OCI-LY7 (cell line): ENCODE measurements around the gene C11orf97. TPM values are rescaled to one million over a fixed set of nuclear protein-coding genes. Genes with fewer than 3 reads are reported as not detected.

Source experiments
- BruUV-seq: library from RNA; stranded (reverse); fragments of 400-500 nt; replicated peaks from 2 replicates; lab custom pipeline; 2021; lab: Mats Ljungman, UMichigan
- CTCF ChIA-PET: fragments of 300-600 bp; sonication (Branson Sonifier 250); formaldehyde crosslinking; loops from one replicate; lab custom pipeline; 2022; ENCODE audit warnings: antibody characterized with exemption; ENCODE audit not compliant: unreplicated experiment; lab: Charles Lee
- POLR2A ChIA-PET: fragments of 300-600 bp; sonication (Branson Sonifier 250); formaldehyde crosslinking; loops from one replicate; lab custom pipeline; 2022; ENCODE audit warnings: antibody characterized with exemption; lab: Charles Lee
- DNase-seq: peaks from one replicate; pipeline ENCODE4 v3.0.0-alpha.2; 2015; ENCODE audit warnings: low spot score
- H2AFZ ChIP-seq: fragments of 200-600 bp; sonication (generic), shearing (Covaris generic); 2 replicates; pipeline ENCODE4 v1.6.1; 2014; ENCODE audit warnings: mild to moderate bottlenecking, antibody characterized with exemption, low read length, moderate library complexity
- H3K27ac ChIP-seq: fragments of 200-600 bp; sonication (generic); 2 replicates; pipeline ENCODE4 v1.5.1; 2014; ENCODE audit warnings: mixed run types, low read depth, mild to moderate bottlenecking, moderate library complexity, low read length, inconsistent platforms; ENCODE audit not compliant: poor library complexity, severe bottlenecking
- H3K36me3 ChIP-seq: fragments of 200-600 bp; sonication (generic); 2 replicates; pipeline ENCODE4 v1.6.1; 2014; ENCODE audit warnings: mild to moderate bottlenecking, antibody characterized with exemption, low read length, moderate library complexity, mixed read lengths; ENCODE audit not compliant: insufficient read depth
- H3K4me1 ChIP-seq: fragments of 200-600 bp; sonication (generic); 2 replicates; pipeline ENCODE4 v1.5.1; 2014; ENCODE audit warnings: mild to moderate bottlenecking, low read length; ENCODE audit not compliant: insufficient read depth, poor library complexity, severe bottlenecking
- H3K4me2 ChIP-seq: fragments of 200-600 bp; sonication (generic); 2 replicates; pipeline ENCODE4 v1.6.1; 2014; ENCODE audit warnings: mild to moderate bottlenecking, low read length
- H3K4me3 ChIP-seq: fragments of 200-600 bp; sonication (generic); 2 replicates; pipeline ENCODE4 v1.5.1; 2014; ENCODE audit warnings: mild to moderate bottlenecking, low read depth, low read length; ENCODE audit not compliant: poor library complexity, severe bottlenecking
- H3K79me2 ChIP-seq: fragments of 200-600 bp; sonication (generic); 2 replicates; pipeline ENCODE4 v1.6.1; 2016; ENCODE audit warnings: low read depth, mild to moderate bottlenecking, low read length, moderate library complexity, mixed read lengths; ENCODE audit not compliant: insufficient read depth
- H3K9me2 ChIP-seq: fragments of 200-600 bp; sonication (generic); 2 replicates; pipeline ENCODE4 v1.6.1; 2016; ENCODE audit warnings: mild to moderate bottlenecking, low read length, mixed read lengths; ENCODE audit not compliant: insufficient read depth
- H3K9me3 ChIP-seq: fragments of 200-600 bp; sonication (generic); 2 replicates; pipeline ENCODE4 v1.6.1; 2014; ENCODE audit warnings: mild to moderate bottlenecking, mixed run types, low read length, mixed read lengths
- H4K20me1 ChIP-seq: fragments of 200-600 bp; sonication (generic); 2 replicates; pipeline ENCODE4 v1.6.1; 2014; ENCODE audit warnings: mild to moderate bottlenecking, antibody characterized with exemption, low read length, moderate library complexity, mixed read lengths; ENCODE audit not compliant: insufficient read depth
- EZH2phosphoT487 ChIP-seq: fragments of 200-600 bp; sonication (generic); IDR thresholded peaks from 2 replicates; pipeline ENCODE4 v1.6.1; 2018; ENCODE audit warnings: low read depth, borderline replicate concordance, mild to moderate bottlenecking, mixed run types, antibody characterized with exemption, low read length, moderate library complexity, mixed read lengths
- intact Hi-C: fragments of 100-400 bp; cut with micrococcal nuclease; formaldehyde crosslinking; loops from one replicate; pipeline ENCODE4 v1.10.0; 2022; ENCODE audit not compliant: unreplicated experiment
- total RNA-seq, 2 experiments: library from RNA; depleted of rRNA in 1 of 2; stranded (reverse); fragments of >200 nt in 1 of 2; shearing (Covaris generic) in 1 of 2; gene quantifications; 2 replicates each; pipeline ENCODE4 v1.2.3, GENCODE V29; 2014 to 2022
- TF ChIP-seq, protein P1 (sequence below): fragments of 200-600 bp; sonication (generic); conservative IDR thresholded peaks from 2 replicates; pipeline ENCODE4 v1.5.1; 2014; ENCODE audit warnings: mild to moderate bottlenecking, antibody characterized with exemption, low read length, moderate library complexity, mixed read lengths

Gene C11orf97
- total RNA-seq, 2 experiments from 2014 or later, result not detected

DNA sequence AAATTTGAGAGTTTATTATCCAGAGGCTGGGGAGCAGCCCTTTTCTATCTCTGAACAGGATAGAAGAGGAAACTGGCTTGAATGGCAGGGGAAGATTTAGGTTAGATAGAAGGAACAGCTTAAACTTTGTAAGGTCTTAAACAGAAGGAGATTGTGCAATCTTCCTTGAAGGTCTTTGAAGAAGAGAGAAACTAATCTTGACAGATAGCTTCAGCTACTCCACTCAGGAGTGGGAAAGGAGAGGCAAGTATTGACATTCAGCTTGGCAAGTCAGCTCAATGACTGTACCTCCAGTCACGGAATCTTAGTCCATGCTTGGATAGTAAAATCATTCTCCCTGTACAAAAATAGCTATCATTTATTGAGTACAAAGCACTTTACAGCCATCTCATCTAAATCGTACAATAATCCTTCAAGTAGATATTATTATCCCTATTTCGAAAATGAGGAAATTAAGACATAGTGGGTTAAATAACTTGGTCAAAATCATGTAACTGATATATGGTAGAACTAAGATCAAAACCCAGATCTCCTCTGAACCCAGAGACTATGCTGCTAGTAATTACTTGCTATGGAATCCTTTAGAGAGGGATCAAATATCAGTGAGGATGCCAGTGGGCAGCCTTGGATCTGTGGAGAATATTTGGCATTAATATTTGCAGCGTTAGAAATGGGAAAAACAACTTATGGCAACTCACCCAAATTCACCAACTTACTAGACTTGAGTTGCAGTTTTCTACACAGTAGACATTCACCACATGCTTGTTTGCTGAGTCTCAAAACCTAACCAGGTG is 14.6 kb downstream of the C11orf97 start:
- Histone ChIP-seq H3K9me3 (no peaks in the 10 kb centered on the region), H3K9me2 (no peaks in the 10 kb centered on the region), H3K27ac (no peak overlapping the region), H3K36me3 (no peaks in the 10 kb centered on the region), H4K20me1 (no peaks in the 10 kb centered on the region), H3K4me1 (no peaks in the 10 kb centered on the region), H2AFZ (no peak overlapping the region), H3K4me3 (no peak overlapping the region), H3K79me2 (no peaks in the 10 kb centered on the region), H3K4me2 (no peak overlapping the region)
- intact Hi-C loops, result no loop called here
- POLR2A ChIA-PET, result interaction anchor here (0.9 kb wide), 1 partner anchor 12 kb away, joined by 3 read pairs; no protein-coding TSS in a partner anchor
- no peak for DNase-seq
- CTCF ChIA-PET, result interaction anchor here (0.9 kb wide), 1 partner anchor 77 kb away, joined by 3 read pairs; no protein-coding TSS in a partner anchor
- TF ChIP-seq EZH2phosphoT487, result no peak
- TF ChIP-seq, protein P1, sequence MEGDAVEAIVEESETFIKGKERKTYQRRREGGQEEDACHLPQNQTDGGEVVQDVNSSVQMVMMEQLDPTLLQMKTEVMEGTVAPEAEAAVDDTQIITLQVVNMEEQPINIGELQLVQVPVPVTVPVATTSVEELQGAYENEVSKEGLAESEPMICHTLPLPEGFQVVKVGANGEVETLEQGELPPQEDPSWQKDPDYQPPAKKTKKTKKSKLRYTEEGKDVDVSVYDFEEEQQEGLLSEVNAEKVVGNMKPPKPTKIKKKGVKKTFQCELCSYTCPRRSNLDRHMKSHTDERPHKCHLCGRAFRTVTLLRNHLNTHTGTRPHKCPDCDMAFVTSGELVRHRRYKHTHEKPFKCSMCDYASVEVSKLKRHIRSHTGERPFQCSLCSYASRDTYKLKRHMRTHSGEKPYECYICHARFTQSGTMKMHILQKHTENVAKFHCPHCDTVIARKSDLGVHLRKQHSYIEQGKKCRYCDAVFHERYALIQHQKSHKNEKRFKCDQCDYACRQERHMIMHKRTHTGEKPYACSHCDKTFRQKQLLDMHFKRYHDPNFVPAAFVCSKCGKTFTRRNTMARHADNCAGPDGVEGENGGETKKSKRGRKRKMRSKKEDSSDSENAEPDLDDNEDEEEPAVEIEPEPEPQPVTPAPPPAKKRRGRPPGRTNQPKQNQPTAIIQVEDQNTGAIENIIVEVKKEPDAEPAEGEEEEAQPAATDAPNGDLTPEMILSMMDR, result no peak
- BruUV-seq, result no TSS peak

DNA sequence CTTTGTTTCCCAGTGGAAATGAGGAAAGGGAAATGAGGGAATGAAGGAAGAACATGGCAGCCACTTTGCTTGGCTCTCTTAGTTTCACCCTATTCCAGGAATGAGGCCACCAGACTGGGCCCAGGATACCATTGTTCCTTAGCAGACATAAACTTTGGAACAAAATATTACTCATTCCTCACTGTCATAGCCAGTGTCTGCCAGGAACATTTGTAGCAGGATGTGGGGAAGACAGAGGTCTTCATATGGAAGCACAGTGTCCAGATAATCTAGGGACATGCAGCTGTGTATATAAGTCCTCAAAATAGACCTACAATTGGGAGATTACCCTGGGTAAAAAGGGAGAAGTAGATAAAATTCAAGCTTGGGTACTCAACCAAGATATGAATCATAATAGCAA is 16.3 kb downstream of the C11orf97 start:
- CTCF ChIA-PET, result no interaction called here
- intact Hi-C loops, result no loop called here
- POLR2A ChIA-PET, result no interaction called here

More for the DNA sequence above, 16.3 kb downstream of the C11orf97 start:
- Histone ChIP-seq H3K4me2 (no peak overlapping the region), H3K36me3 (no peaks in the 10 kb centered on the region), H4K20me1 (no peaks in the 10 kb centered on the region), H3K9me3 (no peaks in the 10 kb centered on the region), H3K27ac (no peak overlapping the region), H3K4me1 (no peaks in the 10 kb centered on the region), H3K4me3 (no peak overlapping the region), H3K9me2 (no peaks in the 10 kb centered on the region), H3K79me2 (no peaks in the 10 kb centered on the region), H2AFZ (no peak overlapping the region)
- no peak for DNase-seq
- BruUV-seq, result no TSS peak
- TF ChIP-seq, protein P1, result no peak
- no peak for TF ChIP-seq EZH2phosphoT487
